ENCODE data around the gene NMRK2. TPM values are rescaled to one million over a fixed set of nuclear protein-coding genes. Genes with fewer than 3 reads are reported as not detected.
A peak's percentile ranks its signal among the peaks of the same experiment; 100 is the strongest.

The NMRK2 gene
- total and polyA plus RNA-seq, 2 of the 13 experiments (the other 11 are each of a cell fraction or from before 2014, with no cell fraction given), result not detected

DNA sequence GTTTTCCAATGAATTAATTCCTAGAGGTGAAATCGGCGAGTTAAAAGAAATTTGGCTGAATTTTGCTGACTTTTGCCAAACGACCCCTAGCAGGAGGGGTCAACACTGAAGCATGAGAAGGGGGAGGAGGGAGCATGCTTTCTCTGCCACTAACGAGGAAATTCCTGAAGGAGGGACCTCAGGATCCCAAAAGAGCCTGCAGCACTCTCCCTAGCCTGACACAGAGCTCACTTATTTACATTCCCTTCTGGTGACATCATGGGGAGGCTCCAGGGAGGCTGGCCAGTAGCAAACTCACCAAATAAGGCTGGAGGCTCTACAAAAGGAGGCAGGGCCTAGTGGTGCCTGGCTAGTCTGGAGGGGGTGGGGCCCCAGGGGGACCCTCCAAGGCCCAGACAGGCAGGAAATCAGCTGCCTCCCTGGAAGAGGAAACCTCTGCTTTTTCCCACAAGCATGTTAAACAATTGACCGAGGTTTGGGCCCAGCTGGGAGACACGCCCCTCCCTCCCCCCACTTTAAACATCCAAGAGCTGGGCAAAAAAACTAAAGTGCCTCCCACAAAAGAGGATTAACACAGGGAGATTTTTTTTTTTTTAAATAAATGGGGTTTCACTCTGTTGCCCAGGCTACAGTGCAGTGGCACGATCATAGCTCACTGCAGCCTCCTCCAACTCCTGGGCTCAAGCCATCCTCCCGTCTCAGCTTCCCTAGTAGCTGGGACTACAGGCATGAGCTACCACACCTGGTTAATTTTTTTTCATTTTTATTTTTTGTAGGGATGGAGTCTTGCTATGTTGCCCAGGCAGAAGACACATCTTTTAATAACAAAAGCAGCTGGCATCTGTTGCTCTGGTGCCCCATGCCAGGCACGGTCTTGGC lies 35.9 kb downstream of the NMRK2 start (continued):
- TF ChIP-seq, protein P1, sequence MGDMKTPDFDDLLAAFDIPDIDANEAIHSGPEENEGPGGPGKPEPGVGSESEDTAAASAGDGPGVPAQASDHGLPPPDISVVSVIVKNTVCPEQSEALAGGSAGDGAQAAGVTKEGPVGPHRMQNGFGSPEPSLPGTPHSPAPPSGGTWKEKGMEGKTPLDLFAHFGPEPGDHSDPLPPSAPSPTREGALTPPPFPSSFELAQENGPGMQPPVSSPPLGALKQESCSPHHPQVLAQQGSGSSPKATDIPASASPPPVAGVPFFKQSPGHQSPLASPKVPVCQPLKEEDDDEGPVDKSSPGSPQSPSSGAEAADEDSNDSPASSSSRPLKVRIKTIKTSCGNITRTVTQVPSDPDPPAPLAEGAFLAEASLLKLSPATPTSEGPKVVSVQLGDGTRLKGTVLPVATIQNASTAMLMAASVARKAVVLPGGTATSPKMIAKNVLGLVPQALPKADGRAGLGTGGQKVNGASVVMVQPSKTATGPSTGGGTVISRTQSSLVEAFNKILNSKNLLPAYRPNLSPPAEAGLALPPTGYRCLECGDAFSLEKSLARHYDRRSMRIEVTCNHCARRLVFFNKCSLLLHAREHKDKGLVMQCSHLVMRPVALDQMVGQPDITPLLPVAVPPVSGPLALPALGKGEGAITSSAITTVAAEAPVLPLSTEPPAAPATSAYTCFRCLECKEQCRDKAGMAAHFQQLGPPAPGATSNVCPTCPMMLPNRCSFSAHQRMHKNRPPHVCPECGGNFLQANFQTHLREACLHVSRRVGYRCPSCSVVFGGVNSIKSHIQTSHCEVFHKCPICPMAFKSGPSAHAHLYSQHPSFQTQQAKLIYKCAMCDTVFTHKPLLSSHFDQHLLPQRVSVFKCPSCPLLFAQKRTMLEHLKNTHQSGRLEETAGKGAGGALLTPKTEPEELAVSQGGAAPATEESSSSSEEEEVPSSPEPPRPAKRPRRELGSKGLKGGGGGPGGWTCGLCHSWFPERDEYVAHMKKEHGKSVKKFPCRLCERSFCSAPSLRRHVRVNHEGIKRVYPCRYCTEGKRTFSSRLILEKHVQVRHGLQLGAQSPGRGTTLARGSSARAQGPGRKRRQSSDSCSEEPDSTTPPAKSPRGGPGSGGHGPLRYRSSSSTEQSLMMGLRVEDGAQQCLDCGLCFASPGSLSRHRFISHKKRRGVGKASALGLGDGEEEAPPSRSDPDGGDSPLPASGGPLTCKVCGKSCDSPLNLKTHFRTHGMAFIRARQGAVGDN (CRISPR knock-in tag; IDR thresholded peaks at IDR 0.05), result peak; percentile 13; the same call in 1 of the 2 replicates
- TF ChIP-seq, protein P2, sequence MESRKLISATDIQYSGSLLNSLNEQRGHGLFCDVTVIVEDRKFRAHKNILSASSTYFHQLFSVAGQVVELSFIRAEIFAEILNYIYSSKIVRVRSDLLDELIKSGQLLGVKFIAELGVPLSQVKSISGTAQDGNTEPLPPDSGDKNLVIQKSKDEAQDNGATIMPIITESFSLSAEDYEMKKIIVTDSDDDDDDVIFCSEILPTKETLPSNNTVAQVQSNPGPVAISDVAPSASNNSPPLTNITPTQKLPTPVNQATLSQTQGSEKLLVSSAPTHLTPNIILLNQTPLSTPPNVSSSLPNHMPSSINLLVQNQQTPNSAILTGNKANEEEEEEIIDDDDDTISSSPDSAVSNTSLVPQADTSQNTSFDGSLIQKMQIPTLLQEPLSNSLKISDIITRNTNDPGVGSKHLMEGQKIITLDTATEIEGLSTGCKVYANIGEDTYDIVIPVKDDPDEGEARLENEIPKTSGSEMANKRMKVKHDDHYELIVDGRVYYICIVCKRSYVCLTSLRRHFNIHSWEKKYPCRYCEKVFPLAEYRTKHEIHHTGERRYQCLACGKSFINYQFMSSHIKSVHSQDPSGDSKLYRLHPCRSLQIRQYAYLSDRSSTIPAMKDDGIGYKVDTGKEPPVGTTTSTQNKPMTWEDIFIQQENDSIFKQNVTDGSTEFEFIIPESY (CRISPR knock-in tag; IDR thresholded peaks at IDR 0.05), result no peak
- TF ChIP-seq ZNF781 (CRISPR knock-in tag; IDR thresholded peaks at IDR 0.05; ENCODE audit: borderline replicate concordance, not compliant biosample characterization), result no peak
- TF ChIP-seq MAFG (CRISPR knock-in tag; IDR thresholded peaks at IDR 0.05), result no peak
- TF ChIP-seq, protein P3, sequence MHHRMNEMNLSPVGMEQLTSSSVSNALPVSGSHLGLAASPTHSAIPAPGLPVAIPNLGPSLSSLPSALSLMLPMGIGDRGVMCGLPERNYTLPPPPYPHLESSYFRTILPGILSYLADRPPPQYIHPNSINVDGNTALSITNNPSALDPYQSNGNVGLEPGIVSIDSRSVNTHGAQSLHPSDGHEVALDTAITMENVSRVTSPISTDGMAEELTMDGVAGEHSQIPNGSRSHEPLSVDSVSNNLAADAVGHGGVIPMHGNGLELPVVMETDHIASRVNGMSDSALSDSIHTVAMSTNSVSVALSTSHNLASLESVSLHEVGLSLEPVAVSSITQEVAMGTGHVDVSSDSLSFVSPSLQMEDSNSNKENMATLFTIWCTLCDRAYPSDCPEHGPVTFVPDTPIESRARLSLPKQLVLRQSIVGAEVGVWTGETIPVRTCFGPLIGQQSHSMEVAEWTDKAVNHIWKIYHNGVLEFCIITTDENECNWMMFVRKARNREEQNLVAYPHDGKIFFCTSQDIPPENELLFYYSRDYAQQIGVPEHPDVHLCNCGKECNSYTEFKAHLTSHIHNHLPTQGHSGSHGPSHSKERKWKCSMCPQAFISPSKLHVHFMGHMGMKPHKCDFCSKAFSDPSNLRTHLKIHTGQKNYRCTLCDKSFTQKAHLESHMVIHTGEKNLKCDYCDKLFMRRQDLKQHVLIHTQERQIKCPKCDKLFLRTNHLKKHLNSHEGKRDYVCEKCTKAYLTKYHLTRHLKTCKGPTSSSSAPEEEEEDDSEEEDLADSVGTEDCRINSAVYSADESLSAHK (CRISPR knock-in tag; IDR thresholded peaks at IDR 0.05; ENCODE audit: borderline replicate concordance), result no peak
- peak; percentile 28; the same call in 1 of the 2 replicates for TF ChIP-seq MIXL1 (CRISPR knock-in tag; IDR thresholded peaks at IDR 0.05)
- TF ChIP-seq ARNT (IDR thresholded peaks at IDR 0.05), result no peak
- no peak for TF ChIP-seq AGO2 (optimal IDR thresholded peaks at IDR 0.05; ENCODE audit: low read depth, low read length)
- TF ChIP-seq, protein P4, sequence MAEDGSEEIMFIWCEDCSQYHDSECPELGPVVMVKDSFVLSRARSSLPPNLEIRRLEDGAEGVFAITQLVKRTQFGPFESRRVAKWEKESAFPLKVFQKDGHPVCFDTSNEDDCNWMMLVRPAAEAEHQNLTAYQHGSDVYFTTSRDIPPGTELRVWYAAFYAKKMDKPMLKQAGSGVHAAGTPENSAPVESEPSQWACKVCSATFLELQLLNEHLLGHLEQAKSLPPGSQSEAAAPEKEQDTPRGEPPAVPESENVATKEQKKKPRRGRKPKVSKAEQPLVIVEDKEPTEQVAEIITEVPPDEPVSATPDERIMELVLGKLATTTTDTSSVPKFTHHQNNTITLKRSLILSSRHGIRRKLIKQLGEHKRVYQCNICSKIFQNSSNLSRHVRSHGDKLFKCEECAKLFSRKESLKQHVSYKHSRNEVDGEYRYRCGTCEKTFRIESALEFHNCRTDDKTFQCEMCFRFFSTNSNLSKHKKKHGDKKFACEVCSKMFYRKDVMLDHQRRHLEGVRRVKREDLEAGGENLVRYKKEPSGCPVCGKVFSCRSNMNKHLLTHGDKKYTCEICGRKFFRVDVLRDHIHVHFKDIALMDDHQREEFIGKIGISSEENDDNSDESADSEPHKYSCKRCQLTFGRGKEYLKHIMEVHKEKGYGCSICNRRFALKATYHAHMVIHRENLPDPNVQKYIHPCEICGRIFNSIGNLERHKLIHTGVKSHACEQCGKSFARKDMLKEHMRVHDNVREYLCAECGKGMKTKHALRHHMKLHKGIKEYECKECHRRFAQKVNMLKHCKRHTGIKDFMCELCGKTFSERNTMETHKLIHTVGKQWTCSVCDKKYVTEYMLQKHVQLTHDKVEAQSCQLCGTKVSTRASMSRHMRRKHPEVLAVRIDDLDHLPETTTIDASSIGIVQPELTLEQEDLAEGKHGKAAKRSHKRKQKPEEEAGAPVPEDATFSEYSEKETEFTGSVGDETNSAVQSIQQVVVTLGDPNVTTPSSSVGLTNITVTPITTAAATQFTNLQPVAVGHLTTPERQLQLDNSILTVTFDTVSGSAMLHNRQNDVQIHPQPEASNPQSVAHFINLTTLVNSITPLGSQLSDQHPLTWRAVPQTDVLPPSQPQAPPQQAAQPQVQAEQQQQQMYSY (CRISPR knock-in tag; IDR thresholded peaks at IDR 0.05), result no peak
- TF ChIP-seq ELF3 (CRISPR knock-in tag; IDR thresholded peaks at IDR 0.05), result peak; percentile 50; the same call in 1 of the 2 replicates
- TF ChIP-seq, protein P5, sequence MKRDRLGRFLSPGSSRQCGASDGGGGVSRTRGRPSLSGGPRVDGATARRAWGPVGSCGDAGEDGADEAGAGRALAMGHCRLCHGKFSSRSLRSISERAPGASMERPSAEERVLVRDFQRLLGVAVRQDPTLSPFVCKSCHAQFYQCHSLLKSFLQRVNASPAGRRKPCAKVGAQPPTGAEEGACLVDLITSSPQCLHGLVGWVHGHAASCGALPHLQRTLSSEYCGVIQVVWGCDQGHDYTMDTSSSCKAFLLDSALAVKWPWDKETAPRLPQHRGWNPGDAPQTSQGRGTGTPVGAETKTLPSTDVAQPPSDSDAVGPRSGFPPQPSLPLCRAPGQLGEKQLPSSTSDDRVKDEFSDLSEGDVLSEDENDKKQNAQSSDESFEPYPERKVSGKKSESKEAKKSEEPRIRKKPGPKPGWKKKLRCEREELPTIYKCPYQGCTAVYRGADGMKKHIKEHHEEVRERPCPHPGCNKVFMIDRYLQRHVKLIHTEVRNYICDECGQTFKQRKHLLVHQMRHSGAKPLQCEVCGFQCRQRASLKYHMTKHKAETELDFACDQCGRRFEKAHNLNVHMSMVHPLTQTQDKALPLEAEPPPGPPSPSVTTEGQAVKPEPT (CRISPR knock-in tag; IDR thresholded peaks at IDR 0.05; ENCODE audit: low read depth), result no peak
